Epithelial cell of proximal tubule (primary cell): Measurements from ENCODE around the gene NMBR. TPM values are rescaled to one million over a fixed set of nuclear protein-coding genes. Genes with fewer than 3 reads are reported as not detected.
"Not testable (repeated sequence)": the region's sequence is repeated elsewhere in the genome, so short reads cannot be mapped to it uniquely, and the experiment has no call there.

Experiments used
- DNase-seq: peaks from one replicate; pipeline ENCODE4 v3.0.0-alpha.2; 2011; ENCODE audit warnings: low read depth
- H3K4me3 ChIP-seq: 2 replicates; pipeline ENCODE4 v1.5.1; 2011; ENCODE audit warnings: low read depth, mild to moderate bottlenecking, low read length
- CTCF ChIP-seq: conservative IDR thresholded peaks from 2 replicates; pipeline ENCODE4 v1.5.1; 2012; ENCODE audit warnings: low read depth, mild to moderate bottlenecking, low read length
- total RNA-seq: library from RNA; depleted of rRNA; stranded (reverse); fragments of >200 nt; gene quantifications from 2 replicates; pipeline ENCODE4 v1.2.3, GENCODE V29; 2015

The NMBR gene
- total RNA-seq, 1 donor from 2014 or later = not detected

- no peak overlapping the region for H3K4me3 ChIP-seq
- no peak for DNase-seq
- TF ChIP-seq CTCF = no peak
Observed at GRCh38 chr6:142068416-142068815, 78.5 kb downstream of the NMBR start.

GRCh38 chr6:142062861-142063260, 84.1 kb downstream of the NMBR start:
- H3K4me3 ChIP-seq, DNase-seq: not testable (repeated sequence)

GRCh38 chr6:142058551-142059290, 88.2 kb downstream of the NMBR start:
- no peak for TF ChIP-seq CTCF
- H3K4me3 ChIP-seq = no peak overlapping the region
- no peak for DNase-seq

- TF ChIP-seq CTCF = no peak
- no peak overlapping the region for H3K4me3 ChIP-seq
- no peak for DNase-seq
Observed at GRCh38 chr6:142055219-142055618, 91.7 kb downstream of the NMBR start.

GRCh38 chr6:142051404-142051803, 95.5 kb downstream of the NMBR start:
- no peak overlapping the region for H3K4me3 ChIP-seq
- no peak for TF ChIP-seq CTCF
- no peak for DNase-seq

- H3K4me3 ChIP-seq = no peak overlapping the region
- no peak for DNase-seq
- TF ChIP-seq CTCF = no peak
Observed at GRCh38 chr6:142048593-142048980, 98.3 kb downstream of the NMBR start.

GRCh38 chr6:142047934-142048592, 98.9 kb downstream of the NMBR start:
- DNase-seq = no peak
- no peak overlapping the region for H3K4me3 ChIP-seq
- TF ChIP-seq CTCF = no peak
